Raji (cell line): ENCODE measurements around the gene FARS2.

Experiments used
- POLR2A ChIP-seq: IDR thresholded peaks from 2 replicates; pipeline ENCODE4 v1.6.1; 2011; ENCODE audit warnings: low read depth, low read length, control low read depth; ENCODE audit not compliant: insufficient read depth

Gene FARS2

GRCh38 chr6:5541751-5542432, 280.6 kb downstream of the FARS2 start:
- TF ChIP-seq POLR2A, result no peak

- TF ChIP-seq POLR2A, result no peak
These were observed 286.2 kb downstream of the FARS2 start for GRCh38 chr6:5547556-5547955.

GRCh38 chr6:5550631-5551030, 289.3 kb downstream of the FARS2 start:
- no peak for TF ChIP-seq POLR2A

- no peak for TF ChIP-seq POLR2A
These were observed 290.9 kb downstream of the FARS2 start for GRCh38 chr6:5552243-5552642.

- no peak for TF ChIP-seq POLR2A
These were observed 292.5 kb downstream of the FARS2 start for GRCh38 chr6:5553767-5554166.

GRCh38 chr6:5554226-5554625, 292.9 kb downstream of the FARS2 start:
- TF ChIP-seq POLR2A, result no peak

- TF ChIP-seq POLR2A, result no peak
These were observed 294.7 kb downstream of the FARS2 start for GRCh38 chr6:5556011-5556410.

GRCh38 chr6:5557506-5557905, 296.2 kb downstream of the FARS2 start:
- TF ChIP-seq POLR2A, result no peak

GRCh38 chr6:5559651-5560050, 298.3 kb downstream of the FARS2 start:
- TF ChIP-seq POLR2A, result no peak

- TF ChIP-seq POLR2A, result no peak
These were observed 301.0 kb downstream of the FARS2 start for GRCh38 chr6:5562277-5562676.

- TF ChIP-seq POLR2A, result no peak
These were observed 301.8 kb downstream of the FARS2 start for GRCh38 chr6:5563086-5563485.

- no peak for TF ChIP-seq POLR2A
These were observed 304.7 kb downstream of the FARS2 start for GRCh38 chr6:5565971-5566370.

- TF ChIP-seq POLR2A, result no peak
These were observed 305.4 kb downstream of the FARS2 start for GRCh38 chr6:5566718-5567117.

GRCh38 chr6:5567352-5567751, 306.0 kb downstream of the FARS2 start:
- no peak for TF ChIP-seq POLR2A

- TF ChIP-seq POLR2A, result no peak
These were observed 306.6 kb downstream of the FARS2 start for GRCh38 chr6:5567890-5568289.

GRCh38 chr6:5569491-5569890, 308.2 kb downstream of the FARS2 start:
- no peak for TF ChIP-seq POLR2A

- TF ChIP-seq POLR2A, result no peak
These were observed 309.3 kb downstream of the FARS2 start for GRCh38 chr6:5570641-5571040.
